PFSK-1 (cell line): ENCODE results near the gene MYH10.

ENCODE experiments used
- POLR2AphosphoS5 ChIP-seq: IDR thresholded peaks from 2 replicates; pipeline ENCODE4 v1.6.1; 2012; ENCODE audit warnings: low read depth, mild to moderate bottlenecking, control low read depth, low read length, moderate library complexity
- SIN3A ChIP-seq: IDR thresholded peaks from 2 replicates; pipeline ENCODE4 v1.6.1; 2012; ENCODE audit warnings: mild to moderate bottlenecking, low read length, moderate library complexity, borderline replicate concordance; ENCODE audit not compliant: insufficient read depth
- TAF1 ChIP-seq: IDR thresholded peaks from 2 replicates; pipeline ENCODE4 v1.6.1; 2012; ENCODE audit warnings: low read length, control low read depth, borderline replicate concordance; ENCODE audit not compliant: insufficient read depth
- TF ChIP-seq, protein P1 (sequence below), 2 experiments: IDR thresholded peaks; 2 replicates each; pipeline versions ENCODE4 v1.6.1 to v1.8.0; 2011 to 2012; ENCODE audit warnings: low read depth in 2 of 2, low read length in 2 of 2, control low read depth in 1 of 2, inconsistent platforms in 1 of 2, mild to moderate bottlenecking in 1 of 2, moderate library complexity in 1 of 2; ENCODE audit not compliant: insufficient read depth in 1 of 2

DNA sequence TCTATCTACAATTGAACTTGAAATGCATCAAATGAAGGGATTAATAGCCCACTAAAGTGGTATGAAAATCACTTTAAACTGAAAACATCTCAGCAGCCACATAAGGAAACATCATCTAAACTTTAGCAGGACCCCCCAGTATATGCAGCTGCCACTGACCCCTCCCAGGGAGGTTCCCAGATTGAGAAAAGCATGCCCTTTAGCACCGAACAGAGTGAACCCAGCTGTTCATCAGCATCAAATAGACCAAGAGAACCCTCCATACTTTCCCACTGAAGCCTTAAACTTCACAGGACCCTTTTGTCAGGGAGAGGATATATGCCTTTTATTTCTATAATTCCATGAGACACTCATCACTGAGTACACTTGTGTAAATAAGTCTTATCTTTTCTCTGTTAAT, 44.6 kb downstream of the MYH10 start:
- no peak for TF ChIP-seq SIN3A
- TF ChIP-seq, protein P1, sequence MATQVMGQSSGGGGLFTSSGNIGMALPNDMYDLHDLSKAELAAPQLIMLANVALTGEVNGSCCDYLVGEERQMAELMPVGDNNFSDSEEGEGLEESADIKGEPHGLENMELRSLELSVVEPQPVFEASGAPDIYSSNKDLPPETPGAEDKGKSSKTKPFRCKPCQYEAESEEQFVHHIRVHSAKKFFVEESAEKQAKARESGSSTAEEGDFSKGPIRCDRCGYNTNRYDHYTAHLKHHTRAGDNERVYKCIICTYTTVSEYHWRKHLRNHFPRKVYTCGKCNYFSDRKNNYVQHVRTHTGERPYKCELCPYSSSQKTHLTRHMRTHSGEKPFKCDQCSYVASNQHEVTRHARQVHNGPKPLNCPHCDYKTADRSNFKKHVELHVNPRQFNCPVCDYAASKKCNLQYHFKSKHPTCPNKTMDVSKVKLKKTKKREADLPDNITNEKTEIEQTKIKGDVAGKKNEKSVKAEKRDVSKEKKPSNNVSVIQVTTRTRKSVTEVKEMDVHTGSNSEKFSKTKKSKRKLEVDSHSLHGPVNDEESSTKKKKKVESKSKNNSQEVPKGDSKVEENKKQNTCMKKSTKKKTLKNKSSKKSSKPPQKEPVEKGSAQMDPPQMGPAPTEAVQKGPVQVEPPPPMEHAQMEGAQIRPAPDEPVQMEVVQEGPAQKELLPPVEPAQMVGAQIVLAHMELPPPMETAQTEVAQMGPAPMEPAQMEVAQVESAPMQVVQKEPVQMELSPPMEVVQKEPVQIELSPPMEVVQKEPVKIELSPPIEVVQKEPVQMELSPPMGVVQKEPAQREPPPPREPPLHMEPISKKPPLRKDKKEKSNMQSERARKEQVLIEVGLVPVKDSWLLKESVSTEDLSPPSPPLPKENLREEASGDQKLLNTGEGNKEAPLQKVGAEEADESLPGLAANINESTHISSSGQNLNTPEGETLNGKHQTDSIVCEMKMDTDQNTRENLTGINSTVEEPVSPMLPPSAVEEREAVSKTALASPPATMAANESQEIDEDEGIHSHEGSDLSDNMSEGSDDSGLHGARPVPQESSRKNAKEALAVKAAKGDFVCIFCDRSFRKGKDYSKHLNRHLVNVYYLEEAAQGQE (IDR thresholded peaks at IDR 0.05; ENCODE audit: insufficient read depth in 1 of 2, low read depth in 2 of 2, low read length in 2 of 2): no peak
- TF ChIP-seq POLR2AphosphoS5: no peak
- TF ChIP-seq TAF1: no peak
